H1 (cell line): ENCODE results near the gene LRRC3C. TPM values are rescaled to one million over a fixed set of nuclear protein-coding genes. Genes with fewer than 3 reads are reported as not detected.

ENCODE experiments used
- CTCF ChIA-PET: fragments of 300-600 bp; sonication (Branson Sonifier 250); formaldehyde crosslinking; loops from one replicate; lab custom pipeline; 2021; ENCODE audit not compliant: partially characterized antibody; lab: Charles Lee
- POLR2A ChIA-PET: fragments of 300-600 bp; sonication (Branson Sonifier 250); formaldehyde crosslinking; loops from one replicate; lab custom pipeline; 2021; ENCODE audit warnings: inconsistent platforms; ENCODE audit not compliant: partially characterized antibody; lab: Charles Lee
- DNase-seq, 2 experiments: peaks; one replicate each; pipeline versions ENCODE4 v3.0.0 to v3.0.0-alpha.2; 2010 to 2022; ENCODE audit warnings: low spot score in 2 of 2, low read depth in 1 of 2, mixed read lengths in 1 of 2
- FAIRE-seq: peaks from 2 replicates; lab custom pipeline; 2011; peaks lifted over from hg19 to GRCh38; lab: Jason Lieb, UNC
- H2AFZ ChIP-seq: 2 replicates; pipeline ENCODE4 v1.8.1; 2012; ENCODE audit warnings: low read length, inconsistent platforms
- H2AK5ac ChIP-seq: 2 replicates; pipeline ENCODE4 v1.6.1; 2013; ENCODE audit warnings: low read depth, low read length
- H2BK120ac ChIP-seq: replicated peaks from 2 replicates; pipeline ENCODE3; 2013; ENCODE audit warnings: low read depth, low read length, inconsistent platforms
- H2BK12ac ChIP-seq: 2 replicates; pipeline ENCODE4 v1.6.1; 2013; ENCODE audit warnings: low read depth, low read length
- H2BK15ac ChIP-seq: 2 replicates; pipeline ENCODE4 v1.6.1; 2013; ENCODE audit warnings: low read length
- H2BK20ac ChIP-seq: 2 replicates; pipeline ENCODE4 v1.6.1; 2013; ENCODE audit warnings: low read length
- H2BK5ac ChIP-seq: 2 replicates; pipeline ENCODE4 v1.6.1; 2013; ENCODE audit warnings: low read depth, low read length
- H3K14ac ChIP-seq: 2 replicates; pipeline ENCODE4 v1.6.1; 2013; ENCODE audit warnings: inconsistent platforms; ENCODE audit not compliant: insufficient read length
- H3K18ac ChIP-seq: 2 replicates; pipeline ENCODE4 v1.6.1; 2013; ENCODE audit warnings: low read length; ENCODE audit errors: extremely low read depth
- H3K23ac ChIP-seq: 2 replicates; pipeline ENCODE4 v1.6.1; 2013; ENCODE audit warnings: inconsistent platforms; ENCODE audit not compliant: insufficient read length
- H3K23me2 ChIP-seq: 2 replicates; pipeline ENCODE4 v1.6.1; 2013; ENCODE audit warnings: low read depth, low read length
- H3K27ac ChIP-seq: 2 replicates; pipeline ENCODE4 v1.6.1; 2011; ENCODE audit warnings: low read depth, low read length, inconsistent platforms
- H3K27me3 ChIP-seq, 4 experiments: replicated peaks in 1 of 4; 1 replicate in 1 of 4; 2 replicates in 3 of 4; pipeline versions ENCODE4 v1.6.1 to v1.8.1; 2011 to 2013; ENCODE audit warnings: low read length in 3 of 4, mild to moderate bottlenecking in 3 of 4, inconsistent platforms in 2 of 4, mixed read lengths in 2 of 4, moderate library complexity in 1 of 4; ENCODE audit not compliant: control insufficient read depth in 3 of 4, insufficient read depth in 3 of 4; ENCODE audit errors: extremely low read depth in 1 of 4
- H3K36me3 ChIP-seq, 4 experiments: 2 replicates each; pipeline versions ENCODE4 v1.6.1 to v1.8.1; 2011 to 2013; ENCODE audit warnings: mild to moderate bottlenecking in 4 of 4, low read length in 3 of 4, moderate library complexity in 2 of 4, control low read depth in 1 of 4, inconsistent platforms in 1 of 4; ENCODE audit not compliant: insufficient read depth in 4 of 4, control insufficient read depth in 2 of 4
- H3K4ac ChIP-seq: replicated peaks from 2 replicates; pipeline ENCODE3; 2013; ENCODE audit warnings: low read length, low read depth, mixed read lengths, inconsistent platforms; ENCODE audit not compliant: insufficient read length
- H3K4me1 ChIP-seq, 4 experiments: replicated peaks in 1 of 4; 1 replicate in 1 of 4; 2 replicates in 3 of 4; pipeline versions ENCODE4 v1.6.1 to v1.8.1; 2011 to 2013; ENCODE audit warnings: low read length in 3 of 4, inconsistent platforms in 2 of 4, mixed read lengths in 1 of 4; ENCODE audit not compliant: insufficient read depth in 4 of 4, control insufficient read depth in 3 of 4
- H3K4me2 ChIP-seq, 2 experiments: 2 replicates each; pipeline versions ENCODE4 v1.6.1 to v1.8.1; 2011 to 2013; ENCODE audit warnings: low read depth in 2 of 2, low read length in 2 of 2, control low read depth in 1 of 2, inconsistent platforms in 1 of 2, mild to moderate bottlenecking in 1 of 2; ENCODE audit not compliant: insufficient read depth in 1 of 2
- H3K4me3 ChIP-seq, 4 experiments: fragments of 200-600, 300-600 bp in 1 of 4; sonication (generic), shearing (Covaris generic), sonication (Bioruptor Twin) in 1 of 4; 2 replicates each; pipeline versions ENCODE4 v1.5.1 to v1.8.1; 2011 to 2016; ENCODE audit warnings: low read length in 4 of 4, low read depth in 3 of 4, control low read depth in 2 of 4, inconsistent platforms in 2 of 4, mild to moderate bottlenecking in 2 of 4, mixed read lengths in 1 of 4, moderate library complexity in 1 of 4; ENCODE audit not compliant: insufficient read depth in 2 of 4; ENCODE audit errors: extremely low read depth in 1 of 4
- H3K56ac ChIP-seq: replicated peaks from 2 replicates; pipeline ENCODE3; 2013; ENCODE audit warnings: low read depth, mild to moderate bottlenecking, mixed read lengths, low read length, inconsistent platforms; ENCODE audit not compliant: insufficient read length
- H3K79me1 ChIP-seq: 2 replicates; pipeline ENCODE4 v1.6.1; 2013; ENCODE audit warnings: low read depth, low read length, control low read depth
- H3K79me2 ChIP-seq, 2 experiments: 2 replicates each; pipeline versions ENCODE4 v1.6.1 to v1.8.1; 2012 to 2013; ENCODE audit warnings: low read length in 2 of 2, mild to moderate bottlenecking in 2 of 2, inconsistent platforms in 1 of 2; ENCODE audit not compliant: insufficient read depth in 2 of 2, control insufficient read depth in 1 of 2
- H3K9ac ChIP-seq, 4 experiments: replicated peaks in 1 of 4; 1 replicate in 1 of 4; 2 replicates in 3 of 4; pipeline versions ENCODE4 v1.6.1 to v1.8.1; 2011 to 2013; ENCODE audit warnings: low read depth in 3 of 4, low read length in 3 of 4, control low read depth in 2 of 4, mild to moderate bottlenecking in 2 of 4, moderate library complexity in 2 of 4, inconsistent platforms in 1 of 4; ENCODE audit errors: extremely low read depth in 1 of 4
- H3K9me3 ChIP-seq, 2 experiments: 2 replicates each; pipeline versions ENCODE4 v1.6.1 to v1.8.1; 2012 to 2013; ENCODE audit warnings: mild to moderate bottlenecking in 2 of 2, moderate library complexity in 2 of 2, control low read depth in 1 of 2, inconsistent platforms in 1 of 2, low read depth in 1 of 2, low read length in 1 of 2, mixed read lengths in 1 of 2; ENCODE audit not compliant: insufficient read depth in 2 of 2
- H4K20me1 ChIP-seq, 2 experiments: replicated peaks in 1 of 2; 2 replicates each; pipeline versions ENCODE3 to v1.8.1; 2011 to 2013; ENCODE audit warnings: inconsistent platforms in 2 of 2, low read length in 2 of 2, mild to moderate bottlenecking in 1 of 2; ENCODE audit not compliant: insufficient read depth in 2 of 2, control insufficient read depth in 1 of 2
- H4K5ac ChIP-seq: 2 replicates; pipeline ENCODE4 v1.6.1; 2013; ENCODE audit warnings: low read length, low read depth, mixed read lengths, inconsistent platforms; ENCODE audit not compliant: insufficient read length
- H4K8ac ChIP-seq: 2 replicates; pipeline ENCODE4 v1.8.0; 2013; ENCODE audit warnings: mild to moderate bottlenecking, moderate library complexity, low read length, inconsistent platforms; ENCODE audit not compliant: insufficient read depth; ENCODE audit errors: extremely low read depth
- H4K91ac ChIP-seq: replicated peaks from 2 replicates; pipeline ENCODE3; 2013; ENCODE audit warnings: low read length, mixed read lengths, inconsistent platforms; ENCODE audit not compliant: insufficient read length
- BCL11A ChIP-seq, 2 experiments: IDR thresholded peaks; one replicate each; pipeline ENCODE4 v1.6.1; 2011; ENCODE audit warnings: low read depth in 2 of 2, low read length in 2 of 2, mild to moderate bottlenecking in 2 of 2
- BRCA1 ChIP-seq: IDR thresholded peaks from 2 replicates; pipeline ENCODE4 v1.6.1; 2012; ENCODE audit warnings: low read depth, low read length, improper control_type of control experiment
- GABPA ChIP-seq: IDR thresholded peaks from 2 replicates; pipeline ENCODE4 v1.6.1; 2011; ENCODE audit warnings: mild to moderate bottlenecking, low read length, moderate library complexity, borderline replicate concordance; ENCODE audit not compliant: insufficient read depth
- JUN ChIP-seq: IDR thresholded peaks from 2 replicates; pipeline ENCODE4 v1.6.1; 2011; ENCODE audit warnings: low read depth, mild to moderate bottlenecking, improper control_type of control experiment, low read length
- KDM4A ChIP-seq: IDR thresholded peaks from one replicate; pipeline ENCODE4 v1.7.1; 2012; ENCODE audit warnings: low read depth, mild to moderate bottlenecking, moderate library complexity, low read length, inconsistent platforms; ENCODE audit not compliant: severe bottlenecking
- POLR2A ChIP-seq, 2 experiments: IDR thresholded peaks; 1 replicate in 1 of 2; 2 replicates in 1 of 2; pipeline ENCODE4 v1.6.1; 2011; ENCODE audit warnings: low read depth in 2 of 2, low read length in 2 of 2, mild to moderate bottlenecking in 2 of 2; ENCODE audit errors: control extremely low read depth in 1 of 2
- RFX5 ChIP-seq: IDR thresholded peaks from 2 replicates; pipeline ENCODE4 v1.6.1; 2011; ENCODE audit warnings: low read depth, low read length, improper control_type of control experiment, borderline replicate concordance
- SAP30 ChIP-seq: fragments of 300-600 bp; sonication (generic); IDR thresholded peaks from 2 replicates; pipeline ENCODE4 v1.7.1; 2012; ENCODE audit warnings: low read length, moderate library complexity, mild to moderate bottlenecking, inconsistent platforms; ENCODE audit not compliant: insufficient read depth, insufficient replicate concordance
- SIN3A ChIP-seq, 2 experiments: IDR thresholded peaks in 1 of 2; conservative IDR thresholded peaks in 1 of 2; 2 replicates each; pipeline ENCODE4 v1.6.1; 2011 to 2012; ENCODE audit warnings: low read length in 2 of 2, improper control_type of control experiment in 1 of 2, low read depth in 1 of 2, mild to moderate bottlenecking in 1 of 2
- SP2 ChIP-seq: IDR thresholded peaks from 2 replicates; pipeline ENCODE4 v1.6.1; 2012; ENCODE audit warnings: mild to moderate bottlenecking, low read length, inconsistent platforms
- SUZ12 ChIP-seq: fragments of 200-600 bp; sonication (generic); IDR thresholded peaks from 2 replicates; pipeline ENCODE4 v1.6.1; 2012; ENCODE audit warnings: mild to moderate bottlenecking, inconsistent platforms, low read length, moderate library complexity, mixed read lengths
- TAF1 ChIP-seq: IDR thresholded peaks from 2 replicates; pipeline ENCODE4 v1.6.1; 2011; ENCODE audit warnings: mild to moderate bottlenecking, low read depth, low read length
- YY1 ChIP-seq: IDR thresholded peaks from 2 replicates; pipeline ENCODE4 v1.6.1; 2011; ENCODE audit warnings: low read depth, mild to moderate bottlenecking, low read length
- WGBS, 2 experiments: shearing (Covaris generic) in 1 of 2; methylation state at CpG; one replicate each; pipeline versions ENCODE4 v1.1.6 to v1.1.7; 2013 to 2015; ENCODE audit warnings: low lambda C conversion rate in 2 of 2, mixed read lengths in 2 of 2, inconsistent platforms in 1 of 2, low coverage in 1 of 2, missing lambda C conversion rate in 1 of 2; ENCODE audit not compliant: insufficient replicate concordance in 2 of 2, insufficient coverage in 1 of 2, insufficient read length in 1 of 2; ENCODE audit errors: extremely low coverage in 1 of 2, missing lambda C conversion rate in 1 of 2; 5-methylcytosine and 5-hydroxymethylcytosine counted together
- polyA plus RNA-seq, 7 experiments: library from polyadenylated mRNA; depleted of rRNA in 3 of 7; stranded (reverse) in 5 of 7; unstranded in 2 of 7; fragments of >200 nt in 5 of 7; fragments of 200-250 nt in 2 of 7; gene quantifications; 1 replicate in 5 of 7; 2 replicates in 1 of 7; 4 replicates in 1 of 7; pipeline versions ENCODE4 v1.2.1 to v1.2.3, GENCODE V29; 2011 to 2013; ENCODE audit warnings: missing spikeins in 2 of 7, mixed read lengths in 2 of 7
- total RNA-seq: library from RNA; stranded (reverse); fragmentation: NEBNext Ultra II Directional; extraction: Animal tissue kit (Norgen Biotek cat#: 25700); gene quantifications from 2 replicates; pipeline ENCODE4 v1.2.1, GENCODE V29; 2021

LRRC3C gene
- total and polyA plus RNA-seq, 2 of the 8 experiments (the other 6 are each of a cell fraction or from before 2014, with no cell fraction given): not detected

DNA sequence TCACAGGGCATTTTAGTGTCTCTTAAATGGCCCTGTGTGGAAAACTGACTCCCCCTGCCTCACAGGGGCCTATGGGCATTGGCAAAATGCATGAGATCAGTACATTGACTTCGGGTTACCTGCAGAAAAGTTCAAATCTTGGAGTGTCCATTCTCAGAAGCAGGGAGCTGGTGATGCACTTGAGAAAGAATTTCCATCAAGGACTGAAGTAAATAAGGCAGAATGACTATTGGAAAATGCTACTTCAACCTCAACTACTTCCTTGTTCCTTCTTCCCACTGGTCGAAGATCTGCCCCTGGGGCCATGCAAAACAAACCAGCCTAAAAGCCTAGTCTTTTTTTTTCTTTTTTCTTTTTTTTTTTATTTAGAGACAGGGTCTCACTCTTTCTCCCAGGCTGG is 21.5 kb downstream of the LRRC3C start:
- no peaks in the 10 kb centered on the region for H3K79me1 ChIP-seq
- H2BK120ac ChIP-seq: no peak overlapping the region
- H3K4me2 ChIP-seq: no peak overlapping the region
- DNase-seq (no peak), FAIRE-seq (no peak)
- no peak overlapping the region for H2BK20ac ChIP-seq
- no peak overlapping the region for H2BK15ac ChIP-seq
- no peak overlapping the region for H2BK5ac ChIP-seq
- H4K8ac ChIP-seq: no peak overlapping the region
- H3K4me1 ChIP-seq: peaks cover 0 to 16% (median 9%) of the 10 kb centered on the region in 4 experiments; a peak in 6 of 7 replicates
- H3K36me3 ChIP-seq: no peaks in the 10 kb centered on the region
- peaks cover 0 to 5% (median 2%) of the 10 kb centered on the region in 4 experiments; a peak in 3 of 7 replicates for H3K27me3 ChIP-seq
- H4K91ac ChIP-seq: no peak overlapping the region
- no peak overlapping the region for H3K9ac ChIP-seq
- H4K20me1 ChIP-seq: no peaks in the 10 kb centered on the region
- no peak overlapping the region for H3K18ac ChIP-seq
- TF ChIP-seq GABPA (no peak), BRCA1 (no peak), YY1 (no peak), TAF1 (no peak), SIN3A (conservative IDR thresholded peaks at IDR 0.05 in 1 of 2, IDR thresholded peaks at IDR 0.05 in 1 of 2; ENCODE audit: low read depth in 1 of 2, low read length in 2 of 2) (no peak), RFX5 (no peak), POLR2A (IDR thresholded peaks at IDR 0.05; ENCODE audit: control extremely low read depth in 1 of 2, low read depth in 2 of 2, low read length in 2 of 2) (no peak), KDM4A (no peak), JUN (no peak), SP2 (no peak), SAP30 (no peak), BCL11A (IDR thresholded peaks at IDR 0.05; ENCODE audit: low read depth in 2 of 2, low read length in 2 of 2) (no peak), SUZ12 (no peak)
- no peak overlapping the region for H3K4ac ChIP-seq
- no peak overlapping the region for H2AFZ ChIP-seq
- 80% methylated on average over 2 of the region's 2 CpGs; no CpG with 5 or more reads in 1 of the 2 experiments for WGBS, 2 experiments
- H3K14ac ChIP-seq: no peak overlapping the region
- no peak overlapping the region for H3K27ac ChIP-seq
- ChIA-PET POLR2A (no interaction called here), CTCF (interaction anchor here (0.6 to 1.7 kb wide), 2 partner anchors 9 to 324 kb away, joined by 5 read pairs; no protein-coding TSS in a partner anchor)
- H2BK12ac ChIP-seq: no peak overlapping the region
- no peak overlapping the region for H2AK5ac ChIP-seq
- H3K23ac ChIP-seq: no peak overlapping the region
- no peak overlapping the region for H3K56ac ChIP-seq
- H3K23me2 ChIP-seq: peaks cover 2% of the 10 kb centered on the region; the same call in 1 of the 2 replicates
- H3K9me3 ChIP-seq: no peaks in the 10 kb centered on the region
- no peak overlapping the region for H4K5ac ChIP-seq
- no peaks in the 10 kb centered on the region for H3K79me2 ChIP-seq
- H3K4me3 ChIP-seq: no peak overlapping the region
